Stimulated activated CD8-positive, alpha-beta memory T cell treated with anti-CD3 and anti-CD28 coated beads, Interleukin-2, amount 100 ng/mL, for 1 hour (primary cell): Measurements from ENCODE around the gene TTC6.

Experiments
- DNase-seq, 2 donors: peaks; one replicate each; pipeline ENCODE4 v3.0.0-alpha.2; 2020; ENCODE audit warnings: low read depth in 2 of 2

The TTC6 gene

GRCh38 chr14:37585101-37585511 lies 10.3 kb upstream of the TTC6 start:
- DNase-seq: no peak

- no peak for DNase-seq
Measured at GRCh38 chr14:37585971-37586796, 9.2 kb upstream of the TTC6 start.

GRCh38 chr14:37586797-37587130 lies 8.7 kb upstream of the TTC6 start:
- DNase-seq: no peak

- no peak for DNase-seq
Measured at GRCh38 chr14:37587131-37587803, 8.2 kb upstream of the TTC6 start.

- DNase-seq: no peak
Measured at GRCh38 chr14:37587881-37588666, 7.4 kb upstream of the TTC6 start.

GRCh38 chr14:37588667-37588955 lies 6.8 kb upstream of the TTC6 start:
- no peak for DNase-seq

GRCh38 chr14:37588956-37589714 lies 6.3 kb upstream of the TTC6 start:
- no peak for DNase-seq

GRCh38 chr14:37589715-37590427 lies 5.6 kb upstream of the TTC6 start:
- DNase-seq: no peak

GRCh38 chr14:37590428-37591139 lies 4.8 kb upstream of the TTC6 start:
- no peak for DNase-seq

GRCh38 chr14:37591311-37591940 lies 4.0 kb upstream of the TTC6 start:
- no peak for DNase-seq

GRCh38 chr14:37591941-37592481 lies 3.4 kb upstream of the TTC6 start:
- DNase-seq: no peak

GRCh38 chr14:37592482-37593408 lies 2.7 kb upstream of the TTC6 start:
- DNase-seq: no peak

GRCh38 chr14:37593511-37594237 lies 1.8 kb upstream of the TTC6 start:
- DNase-seq: no peak

- DNase-seq: no peak
Measured at GRCh38 chr14:37594238-37594970, 1.0 kb upstream of the TTC6 start.

GRCh38 chr14:37595809-37596621 lies 586 bp downstream of the TTC6 start:
- DNase-seq: peak; percentile 5 to 21

GRCh38 chr14:37596790-37597472 lies 1.5 kb downstream of the TTC6 start:
- no peak for DNase-seq
